IMR-90 (cell line): ENCODE measurements around the gene ASB9. TPM values are rescaled to one million over a fixed set of nuclear protein-coding genes. Genes with fewer than 3 reads are reported as not detected.

Experiments used
- ATAC-seq: fragments of 200-7000 bp; cut with Tn5 transposase; 2 replicates; pipeline ENCODE4 v1.9.1; 2020; ENCODE audit warnings: low read depth, mild to moderate bottlenecking, moderate library complexity
- BruUV-seq: library from RNA; stranded (reverse); fragments of 400-500 nt; replicated peaks from 2 replicates; lab custom pipeline; 2021; lab: Mats Ljungman, UMichigan
- CTCF ChIA-PET: fragments of 300-600 bp; formaldehyde crosslinking; extraction: SDS; loops from one replicate; lab custom pipeline; 2021; ENCODE audit warnings: antibody characterized with exemption; lab: Yijun Ruan, JAX
- POLR2A ChIA-PET: fragments of 300-600 bp; sonication (Branson Sonifier 250); formaldehyde crosslinking; loops from one replicate; lab custom pipeline; 2022; ENCODE audit warnings: antibody characterized with exemption; ENCODE audit not compliant: unreplicated experiment; lab: Charles Lee
- DNase-seq: peaks from one replicate; pipeline ENCODE4 v3.0.0; 2013
- H2AFZ ChIP-seq: replicated peaks from 2 replicates; pipeline ENCODE3; 2013; ENCODE audit warnings: low read length, mild to moderate bottlenecking; ENCODE audit not compliant: poor library complexity
- H2AK5ac ChIP-seq: 2 replicates; pipeline ENCODE4 v1.6.1; 2013; ENCODE audit warnings: low read depth, low read length, inconsistent platforms
- H2AK9ac ChIP-seq: replicated peaks from 2 replicates; pipeline ENCODE3; 2013; ENCODE audit warnings: mild to moderate bottlenecking, low read depth, low read length, moderate library complexity; ENCODE audit not compliant: poor library complexity
- H2BK120ac ChIP-seq: 2 replicates; pipeline ENCODE4 v1.6.1; 2013; ENCODE audit warnings: low read depth, low read length, inconsistent platforms
- H2BK15ac ChIP-seq: 3 replicates; pipeline ENCODE4 v1.6.1; 2013; ENCODE audit warnings: low read depth, low read length, inconsistent platforms
- H2BK20ac ChIP-seq: 2 replicates; pipeline ENCODE4 v1.6.1; 2013; ENCODE audit warnings: low read depth, mild to moderate bottlenecking, inconsistent platforms, low read length, moderate library complexity
- H2BK5ac ChIP-seq: 2 replicates; pipeline ENCODE4 v1.6.1; 2013; ENCODE audit warnings: mild to moderate bottlenecking, low read depth, low read length, inconsistent platforms; ENCODE audit not compliant: poor library complexity, severe bottlenecking
- H3K14ac ChIP-seq: replicated peaks from 2 replicates; pipeline ENCODE4 v1.6.1; 2013; ENCODE audit warnings: low read depth, low read length, inconsistent platforms
- H3K18ac ChIP-seq: 2 replicates; pipeline ENCODE4 v1.6.1; 2013; ENCODE audit warnings: low read depth, low read length, control low read depth
- H3K23ac ChIP-seq: 2 replicates; pipeline ENCODE4 v1.6.1; 2013; ENCODE audit warnings: low read depth, low read length, inconsistent platforms
- H3K27ac ChIP-seq: 2 replicates; pipeline ENCODE4 v1.5.1; 2013; ENCODE audit warnings: mild to moderate bottlenecking, control low read depth, low read length; ENCODE audit not compliant: insufficient read depth
- H3K27me3 ChIP-seq: 2 replicates; pipeline ENCODE4 v1.6.1; 2013; ENCODE audit warnings: low read length; ENCODE audit not compliant: control insufficient read depth, insufficient read depth
- H3K36me3 ChIP-seq: 2 replicates; pipeline ENCODE4 v1.6.1; 2013; ENCODE audit warnings: low read length, mixed read lengths; ENCODE audit not compliant: control insufficient read depth, insufficient read depth
- H3K4ac ChIP-seq: 2 replicates; pipeline ENCODE4 v1.6.1; 2013; ENCODE audit warnings: low read depth, low read length, inconsistent platforms
- H3K4me1 ChIP-seq: 2 replicates; pipeline ENCODE4 v1.6.1; 2013; ENCODE audit warnings: low read length, mixed read lengths; ENCODE audit not compliant: control insufficient read depth, insufficient read depth
- H3K4me2 ChIP-seq: 2 replicates; pipeline ENCODE4 v1.6.1; 2013; ENCODE audit warnings: low read depth, mild to moderate bottlenecking, control low read depth, low read length, moderate library complexity
- H3K4me3 ChIP-seq: 2 replicates; pipeline ENCODE4 v1.5.1; 2013; ENCODE audit warnings: low read depth, mild to moderate bottlenecking, control low read depth, low read length, moderate library complexity; ENCODE audit not compliant: insufficient read depth
- H3K56ac ChIP-seq: 2 replicates; pipeline ENCODE4 v1.6.1; 2013; ENCODE audit warnings: low read length, inconsistent platforms; ENCODE audit not compliant: insufficient read depth; ENCODE audit errors: extremely low read depth
- H3K79me1 ChIP-seq, 2 experiments: 2 replicates each; pipeline ENCODE4 v1.6.1; 2013; ENCODE audit warnings: low read length in 2 of 2, inconsistent platforms in 1 of 2, low read depth in 1 of 2
- H3K9ac ChIP-seq: 2 replicates; pipeline ENCODE4 v1.6.1; 2013; ENCODE audit warnings: low read depth, low read length, control low read depth
- H3K9me1 ChIP-seq: 2 replicates; pipeline ENCODE4 v1.6.1; 2013; ENCODE audit warnings: low read length, inconsistent platforms; ENCODE audit not compliant: insufficient read depth
- H3K9me3 ChIP-seq: 2 replicates; pipeline ENCODE4 v1.6.1; 2013; ENCODE audit warnings: low read length; ENCODE audit not compliant: control insufficient read depth, insufficient read depth
- H4K20me1 ChIP-seq: 2 replicates; pipeline ENCODE4 v1.6.1; 2013; ENCODE audit warnings: low read length, inconsistent platforms; ENCODE audit not compliant: insufficient read depth
- H4K5ac ChIP-seq: 2 replicates; pipeline ENCODE4 v1.6.1; 2013; ENCODE audit warnings: mild to moderate bottlenecking, low read depth, low read length, control low read depth
- H4K8ac ChIP-seq, 2 experiments: 2 replicates each; pipeline ENCODE4 v1.6.1; 2013; ENCODE audit warnings: low read depth in 2 of 2, low read length in 2 of 2, control low read depth in 1 of 2, inconsistent platforms in 1 of 2
- H4K91ac ChIP-seq: 2 replicates; pipeline ENCODE4 v1.6.1; 2013; ENCODE audit warnings: low read depth, low read length, inconsistent platforms; ENCODE audit not compliant: insufficient read depth
- BHLHE40 ChIP-seq: fragments of 150-350 bp; IDR thresholded peaks from 2 replicates; pipeline ENCODE4 v1.6.1; 2016; ENCODE audit warnings: mild to moderate bottlenecking, low read depth, low read length
- CEBPB ChIP-seq: IDR thresholded peaks from 2 replicates; pipeline ENCODE4 v1.6.1; 2012; ENCODE audit warnings: low read depth, low read length, improper control_type of control experiment
- CHD1 ChIP-seq: IDR thresholded peaks from 2 replicates; pipeline ENCODE4 v1.6.1; 2012; ENCODE audit warnings: low read depth, low read length, improper control_type of control experiment
- FOS ChIP-seq: fragments of 150-350 bp; IDR thresholded peaks from 2 replicates; pipeline ENCODE4 v1.6.1; 2016; ENCODE audit warnings: low read depth, low read length
- MAFK ChIP-seq: IDR thresholded peaks from 2 replicates; pipeline ENCODE4 v1.6.1; 2012; ENCODE audit warnings: low read depth, low read length, improper control_type of control experiment
- MAZ ChIP-seq: IDR thresholded peaks from 2 replicates; pipeline ENCODE4 v1.6.1; 2012; ENCODE audit warnings: low read depth, mild to moderate bottlenecking, low read length, improper control_type of control experiment, moderate library complexity, borderline replicate concordance
- MXI1 ChIP-seq: IDR thresholded peaks from 2 replicates; pipeline ENCODE4 v1.6.1; 2012; ENCODE audit warnings: low read depth, mild to moderate bottlenecking, low read length, moderate library complexity, borderline replicate concordance
- NFE2L2 ChIP-seq: fragments of 150-350 bp; IDR thresholded peaks from 2 replicates; pipeline ENCODE4 v1.6.1; 2016; ENCODE audit warnings: low read depth, mild to moderate bottlenecking, low read length
- POLR2A ChIP-seq: IDR thresholded peaks from 2 replicates; pipeline ENCODE4 v1.6.1; 2012; ENCODE audit warnings: mild to moderate bottlenecking, low read depth, low read length
- RAD21 ChIP-seq: IDR thresholded peaks from 2 replicates; pipeline ENCODE4 v1.6.1; 2012; ENCODE audit warnings: low read length, improper control_type of control experiment
- RCOR1 ChIP-seq: IDR thresholded peaks from 2 replicates; pipeline ENCODE4 v1.6.1; 2012; ENCODE audit warnings: mild to moderate bottlenecking, low read length, improper control_type of control experiment; ENCODE audit not compliant: insufficient replicate concordance
- RFX5 ChIP-seq: IDR thresholded peaks from 2 replicates; pipeline ENCODE4 v1.8.0; 2012; ENCODE audit warnings: low read depth, mild to moderate bottlenecking, low read length, moderate library complexity
- SMC3 ChIP-seq: fragments of 150-350 bp; IDR thresholded peaks from 2 replicates; pipeline ENCODE4 v1.6.1; 2016; ENCODE audit warnings: low read depth, mild to moderate bottlenecking, antibody characterized with exemption, low read length, moderate library complexity
- WGBS, 2 experiments: methylation state at CpG; one replicate each; pipeline versions ENCODE4 v1.1.5 to v1.1.7; 2013; ENCODE audit warnings: missing lambda C conversion rate in 2 of 2; ENCODE audit not compliant: insufficient read length in 1 of 2; ENCODE audit errors: extremely low coverage in 2 of 2; 5-methylcytosine and 5-hydroxymethylcytosine counted together
- dilution Hi-C: fragments of 300-500 bp; cut with HindIII; formaldehyde crosslinking; loops from one replicate; pipeline ENCODE4 v1.14.3; 2018; ENCODE audit warnings: low sequenced_read_pairs; ENCODE audit not compliant: unreplicated experiment
- in situ Hi-C: fragments of 300-500 bp; cut with MboI; formaldehyde crosslinking; loops from 3 replicates; pipeline ENCODE4 v1.14.3; 2019; ENCODE audit warnings: low sequenced_read_pairs, inconsistent platforms, mixed read lengths
- intact Hi-C: fragments of 100-400 bp; cut with micrococcal nuclease; formaldehyde crosslinking; loops from 2 replicates; pipeline ENCODE4 v1.10.0; 2022
- polyA plus RNA-seq, 3 experiments: library from polyadenylated mRNA; depleted of rRNA; stranded (reverse); fragments of >200 nt; gene quantifications; 2 replicates each; pipeline ENCODE4 v1.2.3, GENCODE V29; 2012; ENCODE audit warnings: low replicate concordance in 1 of 3
- total RNA-seq: library from RNA; depleted of rRNA; stranded (reverse); fragments of >200 nt; gene quantifications from 2 replicates; pipeline ENCODE4 v1.2.3, GENCODE V29; 2012
- TF ChIP-seq, protein P1 (sequence below): fragments of 150-350 bp; IDR thresholded peaks from 2 replicates; pipeline ENCODE4 v1.6.1; 2017; ENCODE audit warnings: mild to moderate bottlenecking, antibody characterized with exemption, low read length, low read depth
- TF ChIP-seq, protein P2 (sequence below): fragments of 150-350 bp; IDR thresholded peaks from 2 replicates; pipeline ENCODE4 v1.6.1; 2016; ENCODE audit warnings: low read depth, mild to moderate bottlenecking, low read length, moderate library complexity, borderline replicate concordance
- TF ChIP-seq, protein P3 (sequence below): conservative IDR thresholded peaks from 2 replicates; pipeline ENCODE4 v1.5.1; 2012; ENCODE audit warnings: mild to moderate bottlenecking, low read depth, low read length, improper control_type of control experiment

ASB9 gene
- total and polyA plus RNA-seq, 2 of the 4 experiments (the other 2 are of a cell fraction): 0.15 to 0.36 TPM

DNA sequence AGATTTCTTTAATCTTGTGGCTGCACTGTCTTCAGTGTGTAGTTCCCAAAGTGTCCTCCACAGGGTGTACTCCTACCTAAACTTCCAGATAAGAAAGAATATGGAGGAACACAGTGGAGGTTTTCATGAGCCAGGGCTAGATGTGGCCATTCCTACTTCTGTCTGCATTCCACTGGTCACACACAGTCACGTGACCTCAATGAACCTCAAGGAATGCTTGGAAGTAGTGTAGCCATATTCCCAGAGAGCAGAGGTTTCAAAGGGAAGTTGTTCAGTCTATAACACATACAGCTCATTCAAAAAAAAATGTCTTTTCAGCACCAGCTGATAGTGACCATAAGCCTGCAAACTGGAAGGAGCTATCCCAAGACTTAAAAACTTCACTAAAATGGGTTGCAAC, 53.6 kb downstream of the ASB9 start:
- H3K4me2 ChIP-seq: no peak overlapping the region
- H2AK9ac ChIP-seq: no peak overlapping the region
- no peak overlapping the region for H4K8ac ChIP-seq
- no CpG with 5 or more reads among the region's 1 CpG for WGBS, 2 experiments
- no peak overlapping the region for H2BK5ac ChIP-seq
- H2AFZ ChIP-seq: no peak overlapping the region
- no peak overlapping the region for H3K9ac ChIP-seq
- CTCF ChIA-PET: no interaction called here
- no peak overlapping the region for H3K56ac ChIP-seq
- POLR2A ChIA-PET: interaction anchor here (0.5 kb wide), 1 partner anchor 1113 kb away, joined by 4 read pairs; no protein-coding TSS in a partner anchor
- DNase-seq (no peak), ATAC-seq (no peak)
- no peak overlapping the region for H3K27ac ChIP-seq
- no peaks in the 10 kb centered on the region for H3K4me1 ChIP-seq
- H3K9me3 ChIP-seq: no peaks in the 10 kb centered on the region
- no peak overlapping the region for H3K23ac ChIP-seq
- H3K18ac ChIP-seq: no peak overlapping the region
- no peak overlapping the region for H4K5ac ChIP-seq
- TF ChIP-seq CHD1: no peak
- no peak for TF ChIP-seq BHLHE40
- TF ChIP-seq FOS: no peak
- TF ChIP-seq CEBPB: no peak
- no peak for TF ChIP-seq RFX5
- TF ChIP-seq, protein P1, sequence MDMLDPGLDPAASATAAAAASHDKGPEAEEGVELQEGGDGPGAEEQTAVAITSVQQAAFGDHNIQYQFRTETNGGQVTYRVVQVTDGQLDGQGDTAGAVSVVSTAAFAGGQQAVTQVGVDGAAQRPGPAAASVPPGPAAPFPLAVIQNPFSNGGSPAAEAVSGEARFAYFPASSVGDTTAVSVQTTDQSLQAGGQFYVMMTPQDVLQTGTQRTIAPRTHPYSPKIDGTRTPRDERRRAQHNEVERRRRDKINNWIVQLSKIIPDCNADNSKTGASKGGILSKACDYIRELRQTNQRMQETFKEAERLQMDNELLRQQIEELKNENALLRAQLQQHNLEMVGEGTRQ: no peak
- TF ChIP-seq RAD21: no peak
- TF ChIP-seq NFE2L2: no peak
- TF ChIP-seq, protein P2, sequence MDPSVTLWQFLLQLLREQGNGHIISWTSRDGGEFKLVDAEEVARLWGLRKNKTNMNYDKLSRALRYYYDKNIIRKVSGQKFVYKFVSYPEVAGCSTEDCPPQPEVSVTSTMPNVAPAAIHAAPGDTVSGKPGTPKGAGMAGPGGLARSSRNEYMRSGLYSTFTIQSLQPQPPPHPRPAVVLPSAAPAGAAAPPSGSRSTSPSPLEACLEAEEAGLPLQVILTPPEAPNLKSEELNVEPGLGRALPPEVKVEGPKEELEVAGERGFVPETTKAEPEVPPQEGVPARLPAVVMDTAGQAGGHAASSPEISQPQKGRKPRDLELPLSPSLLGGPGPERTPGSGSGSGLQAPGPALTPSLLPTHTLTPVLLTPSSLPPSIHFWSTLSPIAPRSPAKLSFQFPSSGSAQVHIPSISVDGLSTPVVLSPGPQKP: no peak
- no peak for TF ChIP-seq MAZ
- no peak for TF ChIP-seq MAFK
- no peak for TF ChIP-seq MXI1
- no peak for TF ChIP-seq POLR2A
- TF ChIP-seq RCOR1: no peak
- TF ChIP-seq, protein P3, sequence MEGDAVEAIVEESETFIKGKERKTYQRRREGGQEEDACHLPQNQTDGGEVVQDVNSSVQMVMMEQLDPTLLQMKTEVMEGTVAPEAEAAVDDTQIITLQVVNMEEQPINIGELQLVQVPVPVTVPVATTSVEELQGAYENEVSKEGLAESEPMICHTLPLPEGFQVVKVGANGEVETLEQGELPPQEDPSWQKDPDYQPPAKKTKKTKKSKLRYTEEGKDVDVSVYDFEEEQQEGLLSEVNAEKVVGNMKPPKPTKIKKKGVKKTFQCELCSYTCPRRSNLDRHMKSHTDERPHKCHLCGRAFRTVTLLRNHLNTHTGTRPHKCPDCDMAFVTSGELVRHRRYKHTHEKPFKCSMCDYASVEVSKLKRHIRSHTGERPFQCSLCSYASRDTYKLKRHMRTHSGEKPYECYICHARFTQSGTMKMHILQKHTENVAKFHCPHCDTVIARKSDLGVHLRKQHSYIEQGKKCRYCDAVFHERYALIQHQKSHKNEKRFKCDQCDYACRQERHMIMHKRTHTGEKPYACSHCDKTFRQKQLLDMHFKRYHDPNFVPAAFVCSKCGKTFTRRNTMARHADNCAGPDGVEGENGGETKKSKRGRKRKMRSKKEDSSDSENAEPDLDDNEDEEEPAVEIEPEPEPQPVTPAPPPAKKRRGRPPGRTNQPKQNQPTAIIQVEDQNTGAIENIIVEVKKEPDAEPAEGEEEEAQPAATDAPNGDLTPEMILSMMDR: no peak
- TF ChIP-seq SMC3: no peak
- no peaks in the 10 kb centered on the region for H3K27me3 ChIP-seq
- no peaks in the 10 kb centered on the region for H4K20me1 ChIP-seq
- H3K4ac ChIP-seq: no peak overlapping the region
- H3K79me1 ChIP-seq: no peaks in the 10 kb centered on the region
- H2BK120ac ChIP-seq: no peak overlapping the region
- H3K4me3 ChIP-seq: no peak overlapping the region
- intact Hi-C loops: no loop called here
- H2BK20ac ChIP-seq: no peak overlapping the region
- H3K36me3 ChIP-seq: no peaks in the 10 kb centered on the region
- dilution Hi-C loops: no loop called here
- in situ Hi-C loops: no loop called here
- no peaks in the 10 kb centered on the region for H3K9me1 ChIP-seq
- H3K14ac ChIP-seq: no peak overlapping the region
- H2AK5ac ChIP-seq: no peak overlapping the region
- H2BK15ac ChIP-seq: no peak overlapping the region
- BruUV-seq: no TSS peak
- H4K91ac ChIP-seq: no peak overlapping the region
